Stimulated activated CD4-positive, alpha-beta T cell treated with anti-CD3 and anti-CD28 coated beads, Interleukin-4, amount 100 ng/mL, for 48 hours (primary cell): ENCODE measurements around the gene GARRE1.
"Not testable (repeated sequence)": the region's sequence is repeated elsewhere in the genome, so short reads cannot be mapped to it uniquely, and the experiment has no call there.

Source experiments
- DNase-seq, 2 donors: peaks; one replicate each; pipeline ENCODE4 v3.0.0-alpha.2; 2020; ENCODE audit warnings: low read depth in 2 of 2

The GARRE1 gene, protein sequence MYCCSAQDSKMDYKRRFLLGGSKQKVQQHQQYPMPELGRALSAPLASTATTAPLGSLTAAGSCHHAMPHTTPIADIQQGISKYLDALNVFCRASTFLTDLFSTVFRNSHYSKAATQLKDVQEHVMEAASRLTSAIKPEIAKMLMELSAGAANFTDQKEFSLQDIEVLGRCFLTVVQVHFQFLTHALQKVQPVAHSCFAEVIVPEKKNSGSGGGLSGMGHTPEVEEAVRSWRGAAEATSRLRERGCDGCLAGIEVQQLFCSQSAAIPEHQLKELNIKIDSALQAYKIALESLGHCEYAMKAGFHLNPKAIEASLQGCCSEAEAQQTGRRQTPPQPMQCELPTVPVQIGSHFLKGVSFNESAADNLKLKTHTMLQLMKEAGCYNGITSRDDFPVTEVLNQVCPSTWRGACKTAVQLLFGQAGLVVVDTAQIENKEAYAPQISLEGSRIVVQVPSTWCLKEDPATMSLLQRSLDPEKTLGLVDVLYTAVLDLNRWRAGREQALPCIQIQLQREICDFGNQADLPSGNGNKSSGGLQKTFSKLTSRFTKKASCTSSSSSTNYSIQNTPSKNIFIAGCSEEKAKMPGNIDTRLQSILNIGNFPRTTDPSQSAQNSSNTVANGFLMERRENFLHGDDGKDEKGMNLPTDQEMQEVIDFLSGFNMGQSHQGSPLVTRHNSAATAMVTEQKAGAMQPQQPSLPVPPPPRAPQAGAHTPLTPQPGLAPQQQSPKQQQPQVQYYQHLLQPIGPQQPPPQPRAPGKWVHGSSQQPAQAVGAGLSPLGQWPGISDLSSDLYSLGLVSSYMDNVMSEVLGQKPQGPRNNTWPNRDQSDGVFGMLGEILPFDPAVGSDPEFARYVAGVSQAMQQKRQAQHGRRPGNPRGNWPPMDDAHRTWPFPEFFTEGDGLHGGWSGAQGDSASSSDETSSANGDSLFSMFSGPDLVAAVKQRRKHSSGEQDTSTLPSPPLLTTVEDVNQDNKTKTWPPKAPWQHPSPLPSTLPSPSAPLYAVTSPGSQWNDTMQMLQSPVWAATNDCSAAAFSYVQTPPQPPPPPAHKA (N-terminal part only)

DNA sequence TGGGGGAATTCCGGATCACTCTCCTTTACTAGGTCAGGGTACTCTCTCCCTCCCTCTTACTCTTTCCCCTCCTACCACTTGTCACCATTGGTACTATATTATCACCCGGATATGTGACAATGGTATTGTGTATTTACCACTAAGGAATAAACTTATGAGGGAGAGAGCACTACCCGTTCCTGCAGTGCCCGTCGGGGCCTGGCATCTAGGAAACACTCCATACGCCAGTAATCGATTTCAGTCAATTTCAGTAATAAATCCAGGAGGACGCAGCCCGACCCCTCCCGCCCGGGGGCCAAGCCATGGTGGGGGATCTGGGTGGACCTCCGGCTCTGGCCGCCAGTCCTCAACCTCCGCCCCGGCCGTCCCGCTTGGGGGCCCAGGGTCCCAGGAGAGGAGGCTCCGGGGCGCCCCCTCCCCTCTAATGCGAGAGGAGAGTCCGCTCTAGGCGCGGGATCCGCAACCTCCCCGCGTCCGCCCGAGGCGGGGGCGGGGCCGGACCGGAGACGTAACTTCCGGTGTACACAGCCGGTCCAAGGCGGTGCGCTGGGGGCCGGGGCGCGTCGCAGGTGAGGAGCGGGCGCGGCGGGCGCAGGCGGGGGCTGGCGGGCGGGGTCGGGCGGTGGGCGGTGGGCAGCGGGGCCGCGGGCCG, at the start of gene GARRE1:
Gene GARRE1 (plus strand): TSS at position 509 of the 652 bp plus-strand sequence. CDS start 45,920 bp downstream, outside the sequence.
- DNase-seq: peak; percentile 78 to 81

DNA sequence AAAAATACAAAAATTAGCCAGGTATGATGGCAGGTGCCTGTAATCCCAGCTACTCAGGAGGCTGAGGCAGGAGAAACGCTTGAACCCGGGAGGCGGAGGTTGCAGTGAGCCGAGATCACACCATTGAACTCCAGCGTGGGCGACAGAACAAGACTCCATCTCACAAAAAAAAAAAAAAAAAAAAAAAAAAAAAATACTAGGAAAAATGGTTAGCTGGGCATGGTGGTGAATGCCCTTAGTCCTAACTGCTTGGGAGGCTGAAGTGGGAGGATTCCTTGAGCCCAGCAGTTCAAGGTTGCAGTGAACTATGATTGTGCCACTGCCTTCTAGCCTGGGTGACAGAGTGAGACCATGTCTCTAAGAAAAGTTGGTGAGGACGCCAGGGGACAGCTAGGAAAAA, 49.0 kb upstream of the GARRE1 start:
- DNase-seq: not testable (repeated sequence)

DNA sequence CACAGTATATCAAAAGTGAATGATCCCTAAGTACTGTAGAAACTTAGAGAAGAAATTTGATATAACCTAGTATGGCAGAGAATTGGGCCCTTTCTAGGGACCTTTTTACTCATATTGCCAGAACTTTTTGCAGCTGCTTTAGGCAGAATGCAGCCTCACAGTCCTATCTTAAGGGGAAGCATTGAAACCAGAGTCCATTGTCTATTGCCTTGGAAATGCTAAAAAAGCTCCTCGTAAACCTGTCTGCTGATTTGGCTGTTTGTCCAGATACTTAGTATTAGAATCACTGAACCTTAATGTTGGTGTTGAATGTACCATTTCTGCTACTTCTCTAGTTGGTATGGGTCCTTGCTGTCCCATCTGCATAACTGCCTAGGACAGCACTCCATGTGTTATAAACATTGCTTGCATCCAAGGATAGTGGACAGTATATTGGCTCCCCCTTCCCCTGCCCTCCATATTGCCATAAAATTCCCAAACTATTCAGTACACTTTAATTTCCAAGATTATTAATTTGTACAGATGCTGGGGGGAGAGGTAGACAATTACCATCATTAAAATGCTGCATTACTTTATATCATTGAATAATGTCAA, 46.0 kb upstream of the GARRE1 start:
- no peak for DNase-seq

DNA sequence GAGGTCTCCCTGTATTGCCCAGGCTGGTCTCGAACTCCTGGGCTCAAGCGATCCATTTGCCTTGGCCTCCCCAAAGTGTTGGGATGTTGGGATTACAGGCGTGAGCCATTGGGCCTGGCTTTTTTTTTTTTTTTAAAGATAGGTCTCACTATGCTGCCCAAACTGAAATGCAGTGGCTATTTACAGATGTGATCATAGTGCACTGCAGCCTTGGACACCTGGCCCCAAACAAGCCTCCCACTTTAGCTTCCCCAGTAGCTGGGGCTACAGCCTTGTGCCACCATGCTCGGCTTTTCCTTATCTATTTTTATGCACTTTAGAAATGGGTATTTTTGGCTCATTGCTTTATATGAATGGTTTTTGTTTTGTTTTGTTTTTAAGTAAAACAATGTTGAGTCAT, 44.6 kb upstream of the GARRE1 start:
- no peak for DNase-seq

DNA sequence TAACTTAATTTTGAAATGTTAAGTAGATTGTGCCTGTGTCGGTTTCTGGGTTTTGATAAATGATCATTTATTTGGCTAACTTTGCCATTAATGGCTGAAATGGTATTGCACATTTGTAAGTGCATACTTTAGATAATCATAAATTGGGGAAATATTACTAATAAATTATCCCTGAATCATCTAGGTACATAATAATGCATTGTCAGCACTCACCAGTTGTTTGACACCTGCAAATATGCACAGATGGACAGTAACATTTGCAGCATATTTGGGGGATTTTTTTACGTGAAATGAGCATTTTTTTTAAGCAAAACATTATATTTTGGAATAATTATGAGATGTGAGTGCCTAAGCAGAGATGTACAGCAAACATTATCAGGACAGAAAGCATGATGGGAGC, 41.1 kb upstream of the GARRE1 start:
- no peak for DNase-seq

DNA sequence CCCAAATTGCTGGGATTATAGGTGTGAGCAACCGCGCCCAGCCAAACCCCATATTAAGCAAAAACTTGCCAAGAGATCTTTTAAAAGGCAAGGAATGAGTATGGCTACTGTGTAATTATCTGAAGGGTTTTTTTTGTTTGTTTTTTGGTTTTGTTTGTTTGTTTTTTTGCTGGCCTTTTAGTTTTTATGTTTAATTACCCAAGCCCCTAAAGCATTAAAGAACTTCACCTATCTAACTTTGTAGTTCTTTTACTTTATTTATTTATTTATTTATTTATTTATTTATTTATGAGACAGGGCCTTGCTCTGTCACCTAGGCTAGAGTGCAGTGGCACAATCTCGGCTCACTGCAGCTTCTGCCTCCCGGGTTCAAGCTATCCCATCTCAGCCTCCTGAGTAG, 40.3 kb upstream of the GARRE1 start:
- DNase-seq: no peak

DNA sequence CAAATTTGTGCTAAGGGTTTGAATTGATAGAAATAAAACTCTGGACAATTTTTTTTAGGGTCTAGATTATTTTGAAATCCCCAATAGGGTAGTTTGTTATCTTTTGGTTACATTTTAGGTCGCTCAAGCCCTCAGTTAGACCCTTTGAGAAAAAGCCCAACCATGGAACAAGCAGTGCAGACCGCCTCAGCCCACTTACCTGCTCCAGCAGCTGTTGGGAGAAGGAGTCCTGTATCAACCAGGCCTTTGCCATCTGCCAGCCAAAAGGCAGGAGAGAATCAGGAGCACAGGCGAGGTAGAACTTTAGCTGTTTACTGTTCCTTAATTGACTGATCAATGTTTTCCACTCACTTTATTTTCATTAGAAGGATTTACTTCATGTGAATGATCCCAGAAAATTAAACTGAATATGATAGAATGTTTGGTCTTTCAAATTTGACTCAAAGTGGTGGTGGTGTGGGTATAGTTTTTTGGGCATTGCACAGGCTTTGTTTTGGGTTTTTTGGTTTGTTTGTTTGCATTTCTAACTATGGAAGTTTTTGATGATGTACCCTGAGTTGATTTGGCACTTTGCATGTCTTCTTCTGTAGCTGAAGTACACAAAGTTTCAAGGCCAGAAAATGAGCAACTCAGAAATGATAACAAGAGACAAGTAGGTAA, 39.2 kb upstream of the GARRE1 start:
- DNase-seq: no peak

DNA sequence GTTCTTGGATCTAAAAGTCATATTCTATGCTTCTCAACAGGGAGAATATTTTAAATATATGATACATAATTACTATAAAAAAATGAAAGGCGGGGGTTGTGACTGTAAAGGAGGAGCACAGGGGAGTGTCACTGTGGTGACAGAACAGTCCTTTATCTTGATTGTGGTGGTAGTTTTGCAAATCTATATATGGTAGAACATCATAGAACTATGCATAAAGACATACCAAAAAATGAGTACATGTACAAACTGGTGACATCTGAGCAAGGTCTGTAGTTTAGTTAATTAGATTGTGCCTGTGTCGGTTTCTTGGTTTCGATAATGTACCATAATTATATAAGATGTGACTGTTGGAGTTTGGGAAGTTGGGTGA, 38.7 kb upstream of the GARRE1 start:
- no peak for DNase-seq

DNA sequence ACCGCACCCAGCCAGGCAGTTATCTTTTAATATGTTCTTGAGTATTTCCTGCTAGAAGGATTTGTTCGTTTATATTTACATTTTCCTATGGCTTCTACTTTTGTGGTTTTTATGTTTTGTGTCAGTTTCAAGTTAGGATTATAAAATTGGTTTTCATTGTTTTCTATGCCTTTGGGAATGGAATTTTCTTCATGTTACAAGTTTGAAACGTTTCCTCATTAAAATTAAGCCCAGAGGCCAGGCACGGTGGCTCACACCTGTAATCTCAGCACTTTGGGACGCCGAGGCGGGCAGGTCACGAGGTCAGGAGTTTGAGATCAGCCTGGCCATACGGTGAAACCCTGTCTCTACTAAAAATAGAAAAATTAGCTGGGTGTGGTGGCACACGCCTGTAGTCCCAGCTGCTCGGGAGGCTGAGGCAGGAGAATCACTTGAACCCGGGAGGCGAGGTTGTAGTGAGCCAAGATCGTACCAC, 37.6 kb upstream of the GARRE1 start:
- DNase-seq: not testable (repeated sequence)

DNA sequence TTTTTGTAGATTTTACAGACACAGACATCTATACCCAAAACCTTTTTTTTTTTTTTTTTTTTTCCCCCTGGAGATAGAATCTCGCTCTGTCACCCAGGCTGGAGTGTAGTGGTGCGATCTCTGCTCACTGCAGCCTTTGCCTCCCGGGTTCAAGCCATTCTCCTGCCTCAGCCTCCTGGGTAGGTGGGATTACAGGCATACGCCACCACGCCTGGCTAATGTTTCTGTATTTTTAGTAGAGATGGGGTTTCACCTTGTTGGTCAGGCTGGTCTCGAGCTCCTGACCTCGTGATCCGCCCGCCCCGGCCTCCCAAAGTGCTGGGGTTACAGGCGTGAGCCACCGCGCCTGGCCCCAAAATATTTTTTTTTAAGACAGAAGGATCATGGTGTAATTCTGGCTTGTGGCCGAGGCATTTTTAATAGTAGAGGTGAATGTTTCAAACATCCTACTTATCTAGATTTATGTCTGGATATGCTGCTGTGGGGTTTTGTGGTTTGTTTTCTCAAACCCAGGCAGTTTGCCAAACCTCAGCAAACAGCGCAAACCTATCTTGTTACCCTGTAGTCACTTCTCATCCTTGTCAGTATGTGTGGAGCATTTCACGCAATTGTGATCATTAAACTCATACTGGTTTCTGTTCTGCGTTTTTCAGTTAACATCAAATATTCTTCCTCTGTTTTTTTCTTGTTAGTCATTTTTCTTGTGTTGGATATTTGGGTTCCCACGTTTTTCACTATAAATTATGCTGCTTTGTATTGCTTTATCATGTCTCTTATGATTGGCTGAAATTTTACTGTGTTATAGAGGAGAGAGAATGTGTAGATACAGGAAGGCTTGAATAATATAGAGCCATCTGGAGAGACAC, 36.2 kb upstream of the GARRE1 start:
- DNase-seq: peak in 1 of 2 donors; percentile 50

DNA sequence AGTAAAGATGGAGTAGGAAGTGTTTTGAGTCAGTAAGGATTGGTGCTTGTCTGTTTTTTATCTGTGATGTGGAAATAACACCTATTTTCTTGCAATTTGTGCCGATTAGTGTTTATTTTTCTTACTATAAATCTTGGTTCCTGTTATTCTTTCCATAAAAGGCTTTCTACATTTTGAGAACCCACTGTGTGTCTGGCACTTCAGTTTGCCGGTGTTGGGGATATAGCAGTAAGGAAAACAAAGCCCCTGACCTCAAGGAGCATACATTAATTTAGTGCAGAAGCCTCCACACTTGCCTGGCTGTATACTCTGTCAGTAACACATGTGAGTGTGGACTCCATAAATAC, 35.6 kb upstream of the GARRE1 start:
- DNase-seq: no peak

DNA sequence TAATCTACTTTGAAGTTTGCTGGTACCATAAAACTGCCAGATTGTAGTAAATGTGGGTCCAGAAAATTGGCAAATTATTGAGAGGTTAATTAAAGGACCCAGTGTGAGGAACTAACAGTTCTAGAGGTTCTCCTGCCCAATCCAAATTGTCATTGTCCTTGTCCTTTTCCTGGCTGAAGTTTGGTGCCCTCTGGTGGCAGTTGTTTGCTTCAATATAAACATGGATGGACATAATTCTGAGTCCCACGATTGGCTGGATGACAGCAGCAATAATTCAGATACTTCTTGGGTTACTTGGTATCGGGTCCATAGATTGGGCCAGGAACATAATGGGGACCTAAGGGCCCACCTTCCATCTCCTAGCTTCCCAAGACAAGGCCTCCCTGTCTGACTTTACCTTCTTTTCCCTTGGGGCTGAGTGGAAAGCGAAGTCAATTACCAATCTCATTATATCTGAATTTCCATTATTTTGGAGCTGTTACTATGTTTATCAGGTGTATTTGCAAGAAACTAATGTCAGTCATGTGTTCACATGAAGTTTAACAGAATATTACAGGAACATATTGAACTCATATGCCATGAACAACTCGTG, 33.8 kb upstream of the GARRE1 start:
- DNase-seq: peak; percentile 59 to 64

DNA sequence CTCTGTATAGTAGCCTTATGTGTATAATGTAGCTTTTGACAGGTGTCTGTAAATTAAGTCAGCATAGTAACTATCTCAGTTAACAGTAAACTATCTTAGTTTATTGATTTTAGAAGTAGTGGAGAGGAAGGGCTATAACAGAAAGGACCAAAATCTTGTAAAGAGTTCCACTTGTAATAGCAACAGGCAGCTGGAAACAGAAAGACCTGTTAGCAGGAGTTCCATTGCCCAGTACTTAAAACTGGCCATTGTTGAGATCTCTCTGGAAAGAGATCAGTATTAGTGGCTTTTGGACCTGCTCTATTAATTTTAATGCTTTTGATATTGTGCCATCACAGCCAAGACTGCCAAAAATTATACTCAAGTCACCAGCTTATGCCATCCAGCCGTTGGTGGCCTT, 32.0 kb upstream of the GARRE1 start:
- no peak for DNase-seq

DNA sequence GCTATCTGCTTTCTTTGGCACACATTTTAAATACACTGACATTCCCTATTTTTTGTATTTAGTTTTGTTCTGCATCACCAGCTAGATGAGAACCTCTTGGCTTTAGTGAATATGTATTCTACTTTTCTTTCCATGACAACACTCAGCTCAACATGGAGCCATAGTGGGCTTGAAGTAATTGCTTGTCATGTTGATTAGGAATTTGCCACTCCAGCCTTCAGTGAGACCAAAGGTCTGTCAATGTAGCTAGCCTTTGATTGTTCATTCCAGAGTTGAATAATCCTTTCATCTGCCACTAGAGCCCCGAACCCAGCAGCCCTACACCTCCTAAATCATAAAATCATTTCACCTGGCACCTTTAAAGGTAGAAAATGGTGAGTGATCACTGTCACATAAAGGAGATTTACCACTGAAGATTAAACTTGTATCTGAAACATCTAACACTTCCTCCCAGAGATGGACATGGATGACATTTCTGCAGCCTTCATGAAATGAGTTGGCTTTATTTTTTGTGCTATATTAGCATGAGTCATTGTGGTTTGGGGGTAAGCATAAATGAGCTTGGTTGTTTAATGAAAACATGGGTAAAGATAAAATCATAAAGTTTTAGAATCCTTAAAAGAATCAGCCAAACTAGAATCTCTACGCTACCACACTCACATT, 29.2 kb upstream of the GARRE1 start:
- DNase-seq: no peak

DNA sequence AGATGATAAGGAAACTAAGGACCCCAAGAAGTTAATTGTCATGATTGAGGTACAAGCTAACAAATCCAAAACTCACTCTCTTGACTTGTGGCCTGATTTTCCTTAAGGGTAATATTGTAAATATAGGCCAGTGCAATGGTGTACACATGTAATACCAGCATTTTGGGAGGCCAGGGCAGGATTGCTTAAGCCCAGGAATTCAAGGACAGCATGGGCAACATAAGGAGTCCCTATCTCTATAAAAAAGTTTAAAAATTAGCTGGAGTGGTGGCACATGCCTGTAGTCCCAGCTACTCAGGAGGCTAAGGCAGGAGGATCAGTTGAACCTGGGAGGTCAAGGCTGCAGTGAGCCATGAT, 28.7 kb upstream of the GARRE1 start:
- no peak for DNase-seq

DNA sequence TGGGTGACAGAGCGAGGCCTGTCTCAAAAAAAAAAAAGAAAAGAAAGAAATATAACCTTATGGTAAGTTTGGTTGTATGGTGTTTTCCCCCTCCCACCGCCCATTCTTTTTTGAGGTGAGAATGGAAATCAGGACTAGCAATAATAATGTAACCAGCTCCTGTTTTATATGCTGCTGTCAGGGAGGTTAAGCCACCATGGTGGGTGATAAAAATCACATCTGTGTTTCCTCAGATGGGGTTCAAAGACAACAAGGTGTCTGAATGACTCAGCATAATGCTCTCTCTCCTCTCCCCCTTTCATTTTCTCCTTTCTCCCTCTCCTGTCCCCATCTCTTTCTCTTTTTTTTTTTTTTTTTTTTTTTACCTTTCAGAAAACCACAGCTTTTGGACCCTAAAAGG, 28.3 kb upstream of the GARRE1 start:
- no peak for DNase-seq

DNA sequence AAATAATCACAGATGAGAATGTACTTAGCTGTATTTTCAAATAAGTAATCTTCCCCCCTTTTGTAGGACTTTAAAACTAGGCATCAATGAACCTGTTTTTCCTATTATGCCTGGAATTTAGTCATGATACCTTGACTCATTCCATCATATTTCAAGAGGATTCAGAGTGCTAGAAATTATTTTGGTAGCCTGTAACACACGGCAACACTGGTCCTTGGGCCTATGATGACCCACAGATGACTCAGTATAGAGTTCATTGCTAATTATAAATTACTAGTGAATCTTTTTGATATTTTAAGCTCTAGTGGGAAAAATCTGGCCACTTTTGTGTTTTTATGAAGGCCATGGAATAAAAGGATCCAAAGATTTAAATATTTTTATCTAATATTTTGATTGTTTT, 26.0 kb upstream of the GARRE1 start:
- no peak for DNase-seq

DNA sequence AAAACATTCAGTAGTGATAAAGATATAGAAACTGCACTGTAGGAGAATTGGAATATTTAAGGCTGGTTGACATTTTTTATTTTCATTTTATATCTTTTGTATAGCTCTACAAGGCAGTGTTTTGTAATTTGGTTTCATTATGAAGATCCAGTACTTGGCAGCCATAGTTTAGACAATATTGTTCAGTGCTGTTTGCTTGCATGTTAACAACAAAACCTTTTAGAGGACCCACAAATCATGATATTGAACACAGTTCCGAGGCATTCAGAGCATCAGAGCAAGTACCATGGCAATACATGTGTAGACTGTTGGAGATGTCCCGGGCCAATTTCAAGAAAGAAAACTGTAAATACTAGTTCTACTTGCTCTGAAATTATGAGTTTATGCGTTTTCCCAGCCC, 25.6 kb upstream of the GARRE1 start:
- DNase-seq: no peak

DNA sequence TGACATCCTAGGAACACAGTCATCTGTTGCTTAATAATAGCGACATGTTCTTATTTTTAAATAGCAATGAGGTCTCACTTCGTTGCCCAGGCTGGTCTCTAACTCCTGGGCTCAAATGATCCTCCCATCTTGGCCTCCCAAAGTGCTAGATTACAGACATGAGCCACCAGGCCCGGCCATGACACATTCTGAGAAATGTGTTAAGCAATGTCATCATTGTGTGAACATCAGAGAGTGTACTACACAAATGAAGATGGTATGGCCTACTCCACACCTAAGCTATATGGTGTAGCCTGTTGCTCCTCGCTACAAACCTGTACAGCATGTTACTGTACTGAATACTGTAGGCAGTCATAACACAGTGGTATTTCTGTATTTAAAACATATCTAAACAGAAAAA, 24.6 kb upstream of the GARRE1 start:
- no peak for DNase-seq
